ENCODE measurements around the gene NTRK3.

Gene NTRK3

DNA sequence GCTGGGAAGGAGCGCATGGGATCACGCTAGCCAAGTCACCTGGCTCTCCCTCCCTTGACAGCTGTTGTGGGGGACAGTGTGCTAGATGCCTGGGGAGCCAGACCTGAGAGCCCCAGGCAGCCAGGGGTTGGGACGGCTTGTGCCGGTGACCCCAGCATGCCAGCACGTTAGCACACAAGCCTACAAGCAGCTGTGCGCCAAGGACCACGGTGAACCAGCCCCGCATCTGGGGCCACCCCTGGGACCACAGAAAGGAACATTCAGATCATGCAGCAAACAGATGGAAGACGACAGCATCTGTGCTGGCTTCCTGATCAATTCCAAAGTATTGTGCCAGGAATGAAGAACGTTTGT is 64.8 kb downstream of the NTRK3 start:
- TF ChIP-seq, protein P1, sequence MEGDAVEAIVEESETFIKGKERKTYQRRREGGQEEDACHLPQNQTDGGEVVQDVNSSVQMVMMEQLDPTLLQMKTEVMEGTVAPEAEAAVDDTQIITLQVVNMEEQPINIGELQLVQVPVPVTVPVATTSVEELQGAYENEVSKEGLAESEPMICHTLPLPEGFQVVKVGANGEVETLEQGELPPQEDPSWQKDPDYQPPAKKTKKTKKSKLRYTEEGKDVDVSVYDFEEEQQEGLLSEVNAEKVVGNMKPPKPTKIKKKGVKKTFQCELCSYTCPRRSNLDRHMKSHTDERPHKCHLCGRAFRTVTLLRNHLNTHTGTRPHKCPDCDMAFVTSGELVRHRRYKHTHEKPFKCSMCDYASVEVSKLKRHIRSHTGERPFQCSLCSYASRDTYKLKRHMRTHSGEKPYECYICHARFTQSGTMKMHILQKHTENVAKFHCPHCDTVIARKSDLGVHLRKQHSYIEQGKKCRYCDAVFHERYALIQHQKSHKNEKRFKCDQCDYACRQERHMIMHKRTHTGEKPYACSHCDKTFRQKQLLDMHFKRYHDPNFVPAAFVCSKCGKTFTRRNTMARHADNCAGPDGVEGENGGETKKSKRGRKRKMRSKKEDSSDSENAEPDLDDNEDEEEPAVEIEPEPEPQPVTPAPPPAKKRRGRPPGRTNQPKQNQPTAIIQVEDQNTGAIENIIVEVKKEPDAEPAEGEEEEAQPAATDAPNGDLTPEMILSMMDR (conservative IDR thresholded peaks at IDR 0.05; ENCODE audit: low read length) = no peak
- H3K4me3 ChIP-seq (ENCODE audit: low read length) = no peak overlapping the region
- no peak for DNase-seq (ENCODE audit: low read depth)

DNA sequence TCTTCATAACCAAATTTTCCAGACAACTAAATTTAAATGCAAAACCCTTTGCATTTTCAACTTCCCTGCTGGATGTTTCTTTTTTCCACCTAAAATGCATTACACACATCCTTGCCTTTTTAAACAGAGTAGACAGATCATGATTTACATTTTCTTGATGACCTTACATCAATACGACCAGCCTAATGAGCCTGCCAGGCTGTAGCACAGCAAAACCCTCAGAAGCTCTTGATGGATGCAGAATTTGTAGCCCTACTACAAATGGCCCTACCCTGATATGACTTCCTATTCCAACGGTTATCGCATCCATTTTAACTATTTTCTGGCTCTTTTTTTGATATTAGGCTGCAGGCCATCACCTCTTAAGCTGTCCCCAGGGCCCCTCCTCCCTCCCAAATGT is 66.3 kb downstream of the NTRK3 start:
- DNase-seq (ENCODE audit: low read depth) = no peak
- no peak overlapping the region for H3K4me3 ChIP-seq (ENCODE audit: low read length)
- TF ChIP-seq, protein P1 (conservative IDR thresholded peaks at IDR 0.05; ENCODE audit: low read length) = no peak

DNA sequence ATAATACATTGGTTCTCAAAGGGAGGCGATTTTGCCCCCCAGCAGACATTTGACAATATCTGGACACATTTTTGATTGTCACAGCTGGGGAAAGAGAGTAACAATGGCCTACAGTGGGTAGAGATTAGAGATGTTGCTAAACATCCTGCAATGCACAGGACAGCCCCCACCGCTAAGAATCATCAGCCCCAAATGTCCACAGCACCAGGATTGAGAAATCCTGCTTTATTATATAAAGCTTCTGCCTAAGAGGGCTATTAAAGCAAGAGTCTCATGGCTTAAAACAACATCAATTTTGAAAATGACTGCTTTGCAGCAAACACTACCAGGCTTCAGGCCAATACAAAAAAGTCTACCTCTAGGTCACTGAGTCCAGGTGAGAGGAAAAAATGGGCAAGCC is 68.2 kb downstream of the NTRK3 start:
- TF ChIP-seq, protein P1 (conservative IDR thresholded peaks at IDR 0.05; ENCODE audit: low read length) = no peak
- no peak overlapping the region for H3K4me3 ChIP-seq (ENCODE audit: low read length)
- no peak for DNase-seq (ENCODE audit: low read depth)

DNA sequence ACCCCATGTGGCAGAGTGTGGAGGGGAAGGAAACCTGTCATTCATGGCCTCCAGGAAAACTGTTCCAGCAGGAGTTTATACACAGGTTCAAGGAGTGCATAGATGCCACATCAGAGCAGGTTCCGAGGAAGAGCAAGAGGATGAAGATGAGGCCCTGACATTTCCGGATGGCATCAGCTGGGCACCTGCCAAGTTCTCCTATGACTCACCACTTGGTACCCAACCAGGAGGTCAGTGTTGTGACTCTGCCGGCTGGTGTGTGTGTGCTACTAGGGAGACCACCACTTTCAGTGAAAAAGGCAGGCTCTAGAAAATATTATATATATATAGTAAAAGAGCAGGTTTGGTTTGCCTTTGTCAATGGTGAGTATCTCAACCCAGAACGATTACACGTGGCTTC is 69.3 kb downstream of the NTRK3 start:
- TF ChIP-seq, protein P1 (conservative IDR thresholded peaks at IDR 0.05; ENCODE audit: low read length) = no peak
- DNase-seq (ENCODE audit: low read depth) = no peak
- H3K4me3 ChIP-seq (ENCODE audit: low read length) = no peak overlapping the region

DNA sequence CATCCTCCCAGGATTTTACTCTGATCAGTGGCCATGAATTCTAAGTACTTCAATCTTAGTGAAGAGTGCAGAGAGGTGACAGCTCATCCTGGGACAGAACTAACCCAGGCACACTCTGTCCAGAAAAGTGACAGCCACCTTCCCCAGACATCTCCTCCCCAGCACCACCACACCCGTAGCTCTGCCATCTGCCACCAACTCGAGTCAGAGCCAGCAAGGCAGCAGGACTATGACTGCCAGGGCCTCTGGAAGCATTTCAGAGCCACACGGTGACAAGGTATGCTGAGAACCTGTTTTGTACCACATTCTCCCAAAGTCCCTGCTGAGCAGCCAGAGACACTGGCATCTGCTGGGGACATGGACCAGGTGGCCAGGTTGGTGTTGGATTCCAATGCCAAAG is 71.0 kb downstream of the NTRK3 start:
- TF ChIP-seq, protein P1 (conservative IDR thresholded peaks at IDR 0.05; ENCODE audit: low read length) = no peak
- no peak for DNase-seq (ENCODE audit: low read depth)
- H3K4me3 ChIP-seq (ENCODE audit: low read length) = no peak overlapping the region

DNA sequence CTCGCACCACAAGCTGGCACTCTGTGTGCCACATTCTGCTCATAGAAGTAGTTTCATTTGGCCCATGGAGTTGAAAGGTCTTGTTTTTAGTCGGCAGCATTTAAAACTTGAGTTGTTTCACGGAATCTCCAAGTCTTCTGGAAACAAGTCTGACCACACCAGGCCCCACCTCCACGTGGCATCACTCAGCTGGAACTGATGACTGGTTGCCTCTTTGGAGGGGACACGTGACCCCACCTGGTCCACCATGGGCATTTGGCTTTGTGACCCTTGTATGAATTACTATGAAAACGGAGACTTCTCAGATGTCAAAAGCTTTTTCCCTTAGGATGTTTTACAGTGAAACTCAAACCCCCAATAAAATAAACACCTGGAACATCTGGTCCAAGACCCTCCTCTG is 74.9 kb downstream of the NTRK3 start:
- TF ChIP-seq, protein P1 (conservative IDR thresholded peaks at IDR 0.05; ENCODE audit: low read length) = no peak
- no peak for DNase-seq (ENCODE audit: low read depth)
- no peak overlapping the region for H3K4me3 ChIP-seq (ENCODE audit: low read length)

DNA sequence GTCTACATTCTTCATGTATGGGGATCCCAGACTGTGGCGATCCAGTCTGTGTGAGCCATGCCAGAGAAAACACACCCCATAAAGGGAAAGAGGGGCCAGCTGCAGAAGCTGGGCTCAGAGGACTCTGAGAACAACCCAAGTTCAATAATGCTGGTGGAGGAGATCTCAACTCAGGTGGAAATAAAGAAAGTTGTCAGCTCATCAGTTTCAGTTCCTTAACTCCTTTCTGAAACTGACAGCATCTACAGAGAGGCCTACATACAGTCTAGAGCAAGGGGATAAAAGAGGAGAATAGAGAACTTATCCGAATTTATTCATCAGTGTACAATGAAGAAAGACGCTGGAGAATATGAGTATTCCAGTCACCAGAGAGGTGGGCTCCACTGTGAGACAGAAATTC is 77.0 kb downstream of the NTRK3 start:
- DNase-seq (ENCODE audit: low read depth) = no peak
- H3K4me3 ChIP-seq (ENCODE audit: low read length) = no peak overlapping the region
- TF ChIP-seq, protein P1 (conservative IDR thresholded peaks at IDR 0.05; ENCODE audit: low read length) = no peak

Measured in AG10803 (cell line).